ENCODE results near the gene FSIP2.
"Not testable (repeated sequence)": the region's sequence is repeated elsewhere in the genome, so short reads cannot be mapped to it uniquely, and the experiment has no call there.

Gene FSIP2

GRCh38 chr2:185811580-185811979, 73.0 kb downstream of the FSIP2 start:
- DNase-seq (ENCODE audit: low read depth): no peak

GRCh38 chr2:185813707-185814106, 75.1 kb downstream of the FSIP2 start:
- no peak for DNase-seq (ENCODE audit: low read depth)

GRCh38 chr2:185817991-185818390, 79.4 kb downstream of the FSIP2 start:
- no peak for DNase-seq (ENCODE audit: low read depth)

- no peak for DNase-seq (ENCODE audit: low read depth)
These were observed 82.9 kb downstream of the FSIP2 start for GRCh38 chr2:185821467-185821866.

- DNase-seq (ENCODE audit: low read depth): no peak
These were observed 85.2 kb downstream of the FSIP2 start for GRCh38 chr2:185823773-185824172.

- DNase-seq (ENCODE audit: low read depth): no peak
These were observed 87.0 kb downstream of the FSIP2 start for GRCh38 chr2:185825557-185825956.

GRCh38 chr2:185828326-185828725, 89.7 kb downstream of the FSIP2 start:
- DNase-seq (ENCODE audit: low read depth): no peak

- DNase-seq (ENCODE audit: low read depth): no peak
These were observed 95.3 kb downstream of the FSIP2 start for GRCh38 chr2:185833864-185834263.

GRCh38 chr2:185835974-185836373, 97.4 kb downstream of the FSIP2 start:
- no peak for DNase-seq (ENCODE audit: low read depth)

GRCh38 chr2:185854885-185855284, 116.3 kb downstream of the FSIP2 start:
- DNase-seq (ENCODE audit: low read depth): no peak

GRCh38 chr2:185857691-185858090, 119.1 kb downstream of the FSIP2 start:
- no peak for DNase-seq (ENCODE audit: low read depth)

GRCh38 chr2:185859506-185859905, 120.9 kb downstream of the FSIP2 start:
- no peak for DNase-seq (ENCODE audit: low read depth)

- DNase-seq (ENCODE audit: low read depth): no peak
These were observed 121.7 kb downstream of the FSIP2 start for GRCh38 chr2:185860321-185860720.

GRCh38 chr2:185862657-185863398, 124.2 kb downstream of the FSIP2 start:
- DNase-seq (ENCODE audit: low read depth): no peak

GRCh38 chr2:185864468-185865260, 126.1 kb downstream of the FSIP2 start:
- DNase-seq (ENCODE audit: low read depth): not testable (repeated sequence)

GRCh38 chr2:185875136-185875931, 136.7 kb downstream of the FSIP2 start:
- no peak for DNase-seq (ENCODE audit: low read depth)

GRCh38 chr2:185876234-185876633, 137.6 kb downstream of the FSIP2 start:
- no peak for DNase-seq (ENCODE audit: low read depth)

GRCh38 chr2:185880396-185880795, 141.8 kb downstream of the FSIP2 start:
- DNase-seq (ENCODE audit: low read depth): no peak

All from stimulated activated CD8-positive, alpha-beta memory T cell treated with anti-CD3 and anti-CD28 coated beads, Interleukin-7, amount 100 ng/mL, for 24 hours (primary cell).